GM23248 (cell line): ENCODE data around the gene ZNF730.

Experiments
- EZH2 ChIP-seq: fragments of 200-600 bp; sonication (generic); IDR thresholded peaks from 2 replicates; pipeline ENCODE4 v1.6.1; 2018; ENCODE audit warnings: antibody characterized with exemption, mild to moderate bottlenecking; ENCODE audit not compliant: insufficient read depth, poor library complexity, severe bottlenecking
- EZH2phosphoT487 ChIP-seq: fragments of 200-600 bp; sonication (generic); IDR thresholded peaks from 2 replicates; pipeline ENCODE4 v1.6.1; 2018; ENCODE audit warnings: antibody characterized with exemption, moderate library complexity, mild to moderate bottlenecking, low read depth; ENCODE audit not compliant: insufficient read depth

GRCh38 chr19:23093832-23094231 is 23.0 kb upstream of the ZNF730 start:
- TF ChIP-seq EZH2 (no peak), EZH2phosphoT487 (no peak)
